Ascending aorta (tissue), 2 donors: ENCODE data around the gene CPSF3. TPM values are rescaled to one million over a fixed set of nuclear protein-coding genes. Genes with fewer than 3 reads are reported as not detected.

ENCODE experiments used
- DNase-seq, 2 donors: peaks; one replicate each; pipeline ENCODE4 v3.0.0-alpha.2; 2019; ENCODE audit warnings: low spot score in 2 of 2
- H3K27ac ChIP-seq, 2 donors: fragments of 200-600 bp; sonication (generic); one replicate each; pipeline ENCODE4 v1.5.1; 2016 to 2017; ENCODE audit warnings: mild to moderate bottlenecking in 1 of 2
- H3K27me3 ChIP-seq: fragments of 200-600 bp; sonication (generic); one replicate; pipeline ENCODE4 v1.5.1; 2017
- H3K36me3 ChIP-seq, 2 donors: fragments of 200-600 bp; sonication (generic); one replicate each; pipeline ENCODE4 v1.5.1; 2016
- H3K4me1 ChIP-seq, 2 donors: fragments of 200-600 bp; sonication (generic); one replicate each; pipeline ENCODE4 v1.5.1; 2016 to 2017; ENCODE audit warnings: mild to moderate bottlenecking in 1 of 2
- H3K4me3 ChIP-seq, 2 donors: fragments of 200-600 bp; sonication (generic); one replicate each; pipeline ENCODE4 v1.5.1; 2016 to 2017; ENCODE audit warnings: mild to moderate bottlenecking in 1 of 2
- H3K9me3 ChIP-seq, 2 donors: fragments of 200-600 bp; sonication (generic); one replicate each; pipeline ENCODE4 v1.5.1; 2016
- CTCF ChIP-seq, 3 experiments: fragments of 200-600 bp in 2 of 3; fragments of 450-650 bp in 1 of 3; sonication (generic) in 2 of 3; IDR thresholded peaks; one replicate each; pipeline ENCODE4 v1.5.1; 2016 to 2019; ENCODE audit warnings: antibody characterized with exemption in 3 of 3, mild to moderate bottlenecking in 1 of 3, moderate library complexity in 1 of 3
- intact Hi-C: fragments of 100-400 bp; cut with DNase I; formaldehyde crosslinking; loops from one replicate; pipeline ENCODE4 v1.15.1; 2023
- total RNA-seq: library from RNA; depleted of rRNA; stranded (reverse); fragments of >200 nt; gene quantifications from one replicate; pipeline ENCODE4 v1.1.0, GENCODE V29; 2016

Gene CPSF3
- total RNA-seq, 1 donor from 2014 or later, result 5.3 TPM

DNA sequence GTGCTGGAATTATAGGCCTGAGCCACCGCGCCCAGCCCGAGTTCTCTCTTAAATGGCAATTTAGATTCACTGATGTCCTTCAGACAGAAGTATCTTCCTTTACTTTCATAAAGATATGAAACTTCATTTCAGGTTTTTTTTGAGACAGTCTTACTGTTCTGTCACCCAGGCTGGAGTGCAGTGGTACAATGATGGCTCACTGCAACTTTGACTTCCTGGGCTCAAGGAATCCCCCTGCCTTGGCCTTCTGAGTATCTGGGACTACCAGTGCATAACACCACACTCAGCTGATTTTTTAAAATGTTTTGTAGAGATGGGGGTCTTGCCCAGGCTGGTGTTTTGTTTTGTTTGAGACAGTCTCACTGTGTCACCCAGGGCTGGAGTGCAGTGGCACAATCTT lies 13.3 kb upstream of the CPSF3 start:
- peak in 1 of 2 donors; percentile 53 for DNase-seq
- H3K27ac ChIP-seq, result no peak overlapping the region

DNA sequence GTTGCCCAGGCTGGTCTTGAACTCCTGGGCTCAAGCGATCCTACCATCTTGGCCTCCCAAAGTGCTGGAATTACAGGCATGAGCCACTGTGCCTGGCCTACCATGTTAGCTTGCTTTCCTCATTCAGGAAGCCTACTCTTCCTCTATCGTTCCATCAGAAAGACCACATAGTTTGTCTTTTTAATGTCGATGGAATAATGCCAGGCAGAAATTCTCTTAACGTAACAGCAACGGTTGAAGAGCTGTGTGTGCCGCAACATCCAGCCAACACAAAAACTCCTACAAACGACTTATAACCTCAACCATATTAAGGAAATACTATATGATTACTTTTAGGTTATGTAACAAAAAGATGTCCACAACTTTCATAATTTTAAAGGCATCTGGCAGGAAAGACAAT lies 10.7 kb upstream of the CPSF3 start:
- peaks cover 16 to 17% of the 10 kb centered on the region in 2 donors for H3K36me3 ChIP-seq
- no peaks in the 10 kb centered on the region for H3K27me3 ChIP-seq
- H3K9me3 ChIP-seq, result no peaks in the 10 kb centered on the region
- intact Hi-C loops, result no loop called here
- H3K27ac ChIP-seq, result no peak overlapping the region
- no peak for TF ChIP-seq CTCF (IDR thresholded peaks at IDR 0.05)
- H3K4me1 ChIP-seq, result no peaks in the 10 kb centered on the region
- H3K4me3 ChIP-seq, result no peak overlapping the region
- no peak for DNase-seq

More for the DNA sequence above, 13.3 kb upstream of the CPSF3 start:
- Histone ChIP-seq H3K9me3 (no peaks in the 10 kb centered on the region), H3K4me1 (no peaks in the 10 kb centered on the region), H3K36me3 (peaks cover 29 to 30% of the 10 kb centered on the region in 2 donors), H3K4me3 (no peak overlapping the region), H3K27me3 (no peaks in the 10 kb centered on the region)
- no peak for TF ChIP-seq CTCF (IDR thresholded peaks at IDR 0.05)
- intact Hi-C loops, result no loop called here

DNA sequence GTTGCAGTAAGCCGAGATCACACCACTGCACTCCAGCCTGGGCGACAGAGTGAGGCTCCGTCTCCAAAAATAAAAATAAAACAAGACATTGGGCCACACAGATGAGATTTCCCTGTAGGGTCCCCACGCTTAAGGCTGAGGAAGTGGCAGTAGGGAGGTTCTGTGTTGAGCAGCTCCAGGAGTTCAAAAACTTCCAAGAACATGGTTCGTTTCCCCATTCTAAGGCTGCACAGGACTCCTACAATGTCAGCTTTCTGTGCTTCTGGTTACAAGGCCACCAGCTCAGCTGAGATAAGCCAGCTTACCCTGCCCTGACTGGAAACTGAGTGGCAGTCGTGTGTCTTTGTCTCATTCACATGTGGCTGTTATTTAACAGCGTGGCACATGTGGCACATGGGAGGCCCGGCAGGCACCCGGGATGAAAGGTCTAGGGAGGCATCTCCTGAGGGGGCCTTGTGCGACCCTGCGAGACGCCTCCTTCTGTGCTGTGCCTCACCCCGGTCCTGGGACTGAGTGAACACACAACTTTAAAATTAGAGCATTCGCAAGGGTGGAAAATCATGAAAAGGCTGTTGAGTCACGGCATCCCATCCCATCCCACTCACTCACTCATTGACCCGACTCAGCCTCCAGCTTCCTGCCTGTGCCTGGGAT lies 7.8 kb upstream of the CPSF3 start:
- DNase-seq, result no peak
- Histone ChIP-seq H3K4me3 (no peak overlapping the region), H3K27ac (peak overlapping the region; percentile 12 to 17), H3K9me3 (no peaks in the 10 kb centered on the region), H3K4me1 (peaks cover 0 to 6% of the 10 kb centered on the region in 2 donors), H3K27me3 (no peaks in the 10 kb centered on the region), H3K36me3 (peaks cover 9 to 17% of the 10 kb centered on the region in 2 donors)
- intact Hi-C loops, result no loop called here
- no peak for TF ChIP-seq CTCF (IDR thresholded peaks at IDR 0.05)

GRCh38 chr2:9416267-9416961 lies 7.0 kb upstream of the CPSF3 start:
- Histone ChIP-seq H3K4me3 (no peak overlapping the region), H3K36me3 (peaks cover 6 to 12% of the 10 kb centered on the region in 2 donors), H3K4me1 (peaks cover 0 to 11% of the 10 kb centered on the region in 2 donors), H3K27me3 (no peaks in the 10 kb centered on the region), H3K9me3 (no peaks in the 10 kb centered on the region), H3K27ac (peak overlapping the region in 1 of 2 donors; percentile 12)
- no peak for TF ChIP-seq CTCF (IDR thresholded peaks at IDR 0.05)
- DNase-seq, result no peak
- intact Hi-C loops, result no loop called here

DNA sequence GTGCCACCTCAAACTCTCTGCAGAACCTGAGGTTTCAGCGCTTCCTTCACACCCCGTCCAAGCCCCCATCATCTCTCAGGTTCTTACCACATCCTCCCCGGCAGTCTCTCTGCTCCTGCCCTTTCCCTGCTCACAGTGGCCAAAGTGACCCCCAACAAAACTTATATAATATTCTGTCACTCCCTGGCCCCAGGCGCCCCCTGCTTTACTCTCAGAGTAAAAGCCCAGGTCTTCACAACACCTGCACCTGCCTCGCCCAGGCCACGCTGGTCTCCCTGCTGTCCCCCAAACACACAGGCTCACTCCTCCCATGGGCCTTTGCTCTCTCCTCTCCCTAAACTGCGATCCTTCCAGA lies 6.5 kb upstream of the CPSF3 start:
- Histone ChIP-seq H3K36me3 (peaks cover 1 to 7% of the 10 kb centered on the region in 2 donors), H3K27me3 (no peaks in the 10 kb centered on the region), H3K9me3 (no peaks in the 10 kb centered on the region), H3K4me3 (no peak overlapping the region), H3K27ac (no peak overlapping the region), H3K4me1 (peaks cover 3 to 16% of the 10 kb centered on the region in 2 donors)
- DNase-seq, result no peak
- no peak for TF ChIP-seq CTCF (IDR thresholded peaks at IDR 0.05)
- intact Hi-C loops, result no loop called here
